Stimulated activated CD4-positive, alpha-beta T cell treated with anti-CD3 and anti-CD28 coated beads, Interleukin-2, amount 100 ng/mL, for 48 hours (primary cell): Measurements from ENCODE around the gene PNPLA1.

Experiments
- DNase-seq, 2 donors: peaks; one replicate each; pipeline ENCODE4 v3.0.0-alpha.2; 2020

The PNPLA1 gene

GRCh38 chr6:36269834-36270705 lies at the start of gene PNPLA1:
PNPLA1 (plus strand) TSS chr6:36270060; CDS start chr6:36270460, 400 bp downstream.
- no peak for DNase-seq

GRCh38 chr6:36220226-36220625 lies 49.6 kb upstream of the PNPLA1 start:
- no peak for DNase-seq

DNA sequence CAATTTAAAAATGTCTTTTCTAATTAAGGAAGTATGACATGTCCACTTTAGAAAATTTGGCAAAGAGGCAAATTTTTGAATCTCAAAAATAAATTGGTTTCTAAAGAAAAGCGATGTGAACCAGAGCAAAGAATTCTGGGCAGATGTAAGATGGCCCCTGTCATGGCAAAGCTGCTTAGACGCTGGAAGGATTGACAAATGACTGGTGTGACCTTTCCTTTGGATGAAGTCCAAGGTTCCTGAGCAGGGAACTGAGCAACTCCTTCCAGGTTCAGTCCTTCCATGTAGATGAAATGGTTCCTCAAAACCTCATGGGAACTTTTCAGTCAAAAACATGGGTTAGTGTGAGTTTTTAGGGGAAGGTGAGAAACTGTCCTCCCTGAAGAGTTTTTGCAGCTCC lies 48.2 kb upstream of the PNPLA1 start:
- DNase-seq = no peak

- DNase-seq = no peak
Observed at GRCh38 chr6:36222924-36223323, 46.9 kb upstream of the PNPLA1 start.

GRCh38 chr6:36223706-36224105 lies 46.2 kb upstream of the PNPLA1 start:
- no peak for DNase-seq

DNA sequence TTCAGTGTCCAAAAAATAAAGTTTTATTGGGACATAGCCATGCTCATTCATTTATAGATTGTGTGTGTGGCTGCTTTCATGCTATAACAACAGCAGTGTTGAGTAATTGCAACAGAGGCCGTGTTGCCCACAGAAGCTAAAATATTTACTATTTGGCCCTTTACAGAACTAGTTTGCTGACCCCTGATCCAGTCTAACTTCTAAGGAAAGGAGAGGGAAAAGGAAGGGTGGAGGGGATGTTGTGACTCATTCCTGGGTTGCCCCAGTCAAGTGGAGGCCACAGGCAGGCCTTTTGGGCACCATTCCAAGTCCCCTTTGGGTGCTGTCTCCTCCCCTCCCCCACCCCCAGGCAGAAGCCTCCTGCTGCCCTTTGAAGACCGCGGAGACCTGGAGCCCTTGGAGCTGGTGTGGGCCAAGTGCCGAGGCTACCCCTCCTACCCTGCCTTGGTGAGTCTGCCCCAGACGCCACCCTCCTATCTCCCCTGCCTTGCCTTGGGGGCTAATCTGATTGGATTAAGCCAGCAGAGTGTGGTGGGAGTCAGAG lies 44.9 kb upstream of the PNPLA1 start:
- DNase-seq = no peak

- no peak for DNase-seq
Observed at GRCh38 chr6:36226438-36227047, 43.3 kb upstream of the PNPLA1 start.

GRCh38 chr6:36227379-36228228 lies 42.3 kb upstream of the PNPLA1 start:
- DNase-seq = no peak

GRCh38 chr6:36229223-36229622 lies 40.6 kb upstream of the PNPLA1 start:
- DNase-seq = no peak

- no peak for DNase-seq
Observed at GRCh38 chr6:36230371-36230770, 39.5 kb upstream of the PNPLA1 start.

- DNase-seq = no peak
Observed at GRCh38 chr6:36232172-36232571, 37.7 kb upstream of the PNPLA1 start.

- DNase-seq = no peak
Observed at GRCh38 chr6:36235309-36235708, 34.6 kb upstream of the PNPLA1 start.

GRCh38 chr6:36235862-36236261 lies 34.0 kb upstream of the PNPLA1 start:
- no peak for DNase-seq

DNA sequence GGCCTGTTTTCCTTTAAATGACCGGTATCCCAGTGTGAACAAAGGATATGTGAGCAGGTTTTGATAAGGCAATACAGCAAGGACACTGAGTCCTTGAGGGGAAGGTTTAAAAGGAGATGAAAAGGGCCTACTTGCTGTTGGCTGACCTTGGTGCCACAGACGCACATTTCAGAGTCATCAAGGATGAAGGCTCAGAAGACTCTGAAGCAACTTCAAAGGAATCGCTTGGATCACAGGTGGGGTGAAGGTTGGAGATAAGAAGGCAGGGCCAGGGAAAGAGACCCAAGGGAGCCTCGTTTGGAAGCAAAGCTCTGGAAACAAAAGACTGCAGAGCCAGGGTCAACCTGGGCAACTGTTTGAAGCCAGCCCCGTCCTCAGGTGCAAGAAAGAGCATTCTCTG lies 30.1 kb upstream of the PNPLA1 start:
- DNase-seq = no peak

DNA sequence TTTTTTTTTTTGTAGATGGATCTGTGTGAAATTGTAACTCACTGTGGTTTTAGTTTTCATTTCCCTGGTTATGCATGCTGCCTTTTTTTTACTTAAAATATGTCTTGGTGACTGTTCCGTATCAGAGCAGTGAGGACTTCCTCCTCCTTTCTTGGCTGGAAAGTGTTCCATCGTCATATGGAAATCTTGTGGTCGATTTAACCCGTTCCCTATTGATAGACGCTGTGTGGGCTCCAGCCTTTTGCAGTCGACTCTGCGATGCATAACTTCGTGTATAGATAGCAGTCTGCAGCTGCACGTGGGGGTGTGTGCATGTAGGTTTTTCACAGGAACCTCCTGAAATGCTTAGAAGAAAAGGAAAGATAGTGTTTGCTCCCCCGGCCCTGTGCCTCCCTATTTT lies 28.1 kb upstream of the PNPLA1 start:
- no peak for DNase-seq

GRCh38 chr6:36242161-36242560 lies 27.7 kb upstream of the PNPLA1 start:
- DNase-seq = no peak

DNA sequence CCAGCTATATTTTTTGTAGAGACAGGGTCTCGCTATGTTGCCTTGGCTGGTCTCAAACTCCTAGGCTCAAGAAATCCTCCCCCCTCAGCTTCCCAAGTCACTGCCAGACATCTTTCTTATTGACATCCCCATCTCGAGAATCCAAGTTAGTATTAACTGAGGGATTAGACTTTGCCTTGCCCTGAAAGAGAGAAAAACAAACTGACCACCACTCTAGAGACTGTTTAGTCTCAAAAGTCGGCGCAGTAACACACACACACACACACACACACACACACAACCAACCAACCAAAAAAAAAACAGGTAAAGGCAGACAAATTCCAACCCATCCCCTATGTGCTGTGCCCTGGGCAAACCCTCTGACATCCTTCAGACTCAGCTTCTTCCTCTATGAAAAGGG lies 27.2 kb upstream of the PNPLA1 start:
- no peak for DNase-seq

DNA sequence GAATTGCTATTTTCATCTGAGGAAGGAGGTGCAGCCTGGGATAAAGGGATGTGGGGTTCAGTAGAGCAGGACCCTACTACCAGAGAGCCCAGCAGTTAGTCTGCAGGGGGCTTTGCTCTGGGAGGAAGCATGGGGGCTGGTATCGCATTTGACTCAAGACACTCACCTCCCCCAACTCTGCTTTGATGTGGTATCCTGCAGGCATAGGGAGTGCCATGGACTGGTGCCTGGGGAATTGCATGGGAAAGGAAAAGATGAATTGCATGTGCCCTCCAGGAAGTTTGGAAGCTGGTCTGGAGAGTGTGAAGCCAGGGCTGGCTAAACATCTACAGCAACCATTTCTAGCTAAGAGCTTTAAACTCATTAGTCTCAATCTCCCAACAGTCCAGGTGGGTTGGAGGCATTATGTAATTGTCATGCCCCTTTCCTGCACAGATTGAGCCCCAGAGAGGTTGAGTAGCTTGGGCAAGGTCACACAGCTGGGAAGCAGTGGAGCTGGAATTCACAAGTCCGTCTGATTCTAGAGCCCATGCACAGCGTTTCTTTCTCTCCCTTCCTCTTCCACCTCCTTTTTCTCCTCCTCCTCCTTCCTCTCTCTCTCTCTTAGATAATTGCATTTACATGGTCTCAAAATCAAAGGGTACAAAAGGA lies 26.2 kb upstream of the PNPLA1 start:
- no peak for DNase-seq

DNA sequence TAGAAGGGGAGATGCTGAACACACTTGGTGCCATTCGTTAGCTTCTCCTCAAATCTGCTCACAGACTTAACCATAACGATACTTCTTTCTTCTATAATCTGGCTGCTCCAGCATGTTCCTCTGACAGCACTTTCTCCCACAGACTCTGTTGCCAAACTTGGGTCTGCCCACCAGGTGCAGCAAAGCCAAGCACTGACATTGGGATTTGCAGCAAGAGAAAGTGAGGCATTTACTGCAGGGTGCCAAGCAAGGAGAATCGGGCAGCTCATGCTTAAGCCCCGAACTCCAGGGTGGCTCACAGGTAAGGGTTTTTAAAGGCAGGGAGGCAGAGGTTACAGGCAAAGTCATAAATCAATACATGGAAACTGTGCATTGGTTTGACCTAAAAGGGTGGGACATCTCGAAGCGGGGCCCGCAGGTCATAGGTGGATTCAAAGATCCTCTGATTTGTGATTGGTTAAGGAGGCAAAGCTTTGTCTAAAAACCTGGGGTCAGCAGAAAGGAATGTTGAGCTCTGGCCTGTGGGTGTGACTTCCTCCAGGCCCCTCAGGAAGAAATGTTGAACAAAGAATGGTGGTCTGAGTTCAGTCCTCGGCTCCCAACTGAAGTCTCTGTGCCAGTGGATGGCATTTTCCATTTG lies 25.1 kb upstream of the PNPLA1 start:
- no peak for DNase-seq

GRCh38 chr6:36245572-36246061 lies 24.2 kb upstream of the PNPLA1 start:
- no peak for DNase-seq

GRCh38 chr6:36246506-36247268 lies 23.2 kb upstream of the PNPLA1 start:
- no peak for DNase-seq
